ENCODE data around the gene HTR3B. TPM values are rescaled to one million over a fixed set of nuclear protein-coding genes. Genes with fewer than 3 reads are reported as not detected.

HTR3B gene
- total RNA-seq, 1 experiment from 2014 or later: not detected

DNA sequence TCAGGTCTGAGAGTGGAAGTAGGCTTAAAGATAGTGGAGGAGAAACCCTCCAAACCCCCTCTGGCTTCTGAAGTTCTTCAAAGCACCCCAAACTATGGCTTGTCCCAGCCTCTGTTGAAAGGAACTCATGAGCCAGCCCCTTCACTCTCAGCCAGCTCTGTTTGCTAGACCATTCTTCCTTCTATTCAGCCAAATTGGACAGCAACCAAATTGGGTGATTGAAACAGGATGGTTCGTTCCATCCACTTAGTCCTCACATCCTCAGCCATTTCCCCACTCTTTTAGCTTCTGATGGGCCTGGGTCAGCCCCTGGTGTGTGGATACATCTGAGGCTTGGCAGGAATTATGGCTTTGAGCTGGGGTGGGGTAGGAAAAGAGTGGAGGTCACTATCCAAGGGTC lies 74.8 kb downstream of the HTR3B start:
- Histone ChIP-seq H3K4me1 (ENCODE audit: insufficient read depth, low read length) (peaks cover 4% of the 10 kb centered on the region; the same call in 1 of the 2 replicates), H4K5ac (ENCODE audit: insufficient read length, low read depth, low read length) (no peak overlapping the region), H3K56ac (ENCODE audit: insufficient read length, low read depth, low read length) (no peak overlapping the region), H2BK120ac (ENCODE audit: low read depth, low read length, poor library complexity, severe bottlenecking) (no peak overlapping the region), H2AK5ac (ENCODE audit: insufficient read length, low read length) (no peak overlapping the region), H3T11ph (ENCODE audit: low read length) (no peak overlapping the region), H2BK20ac (ENCODE audit: low read depth, low read length, poor library complexity, severe bottlenecking) (no peak overlapping the region), H3K4me2 (ENCODE audit: insufficient read depth, insufficient read length, low read length) (no peak overlapping the region), H3K27me3 (ENCODE audit: insufficient read depth, low read length) (no peaks in the 10 kb centered on the region), H2BK15ac (ENCODE audit: low read depth, low read length) (no peak overlapping the region), H3K79me2 (ENCODE audit: insufficient read depth, low read length) (no peaks in the 10 kb centered on the region), H3K4ac (ENCODE audit: low read depth, low read length) (no peak overlapping the region), H3K14ac (ENCODE audit: insufficient read depth, low read length) (no peak overlapping the region), H2BK12ac (ENCODE audit: insufficient read length, low read depth, low read length) (no peak overlapping the region), H3K23me2 (ENCODE audit: insufficient read length, low read depth, low read length, poor library complexity, severe bottlenecking) (peaks cover 3% of the 10 kb centered on the region), H3K9me3 (ENCODE audit: control insufficient read depth, low read depth, low read length) (no peaks in the 10 kb centered on the region), H2BK5ac (ENCODE audit: insufficient read length, low read length) (no peak overlapping the region), H3K18ac (ENCODE audit: insufficient read length, low read depth, low read length) (no peak overlapping the region), H4K91ac (ENCODE audit: insufficient read length, low read depth, low read length) (no peak overlapping the region), H4K20me1 (ENCODE audit: control insufficient read depth, insufficient read depth, insufficient read length) (no peaks in the 10 kb centered on the region), H2AFZ (ENCODE audit: low read length) (no peak overlapping the region), H4K8ac (replicated peaks; ENCODE audit: insufficient read length, low read depth, low read length) (no peak overlapping the region), H3K79me1 (ENCODE audit: insufficient read depth, low read depth, low read length, poor library complexity, severe bottlenecking) (no peaks in the 10 kb centered on the region), H3K27ac (ENCODE audit: insufficient read length, low read depth, low read length) (no peak overlapping the region), H3K23ac (ENCODE audit: insufficient read length, low read depth, low read length) (no peak overlapping the region), H3K9ac (ENCODE audit: extremely low read depth, insufficient read length, low read length) (no peak overlapping the region)
- no peak for DNase-seq
- H3K36me3 Mint-ChIP-seq (ENCODE audit: insufficient read depth in 1 of 3, low read depth in 3 of 3): no peaks in the 10 kb centered on the region; a peak in 2 of 7 replicates
- no CpG with 5 or more reads among the region's 1 CpG for WGBS (ENCODE audit: extremely low coverage, insufficient read length, low lambda C conversion rate)
- H3K27ac Mint-ChIP-seq: no peak overlapping the region
- no peak overlapping the region for H3K4me3 Mint-ChIP-seq
- peaks cover 15 to 18% of the 10 kb centered on the region in 2 experiments for H3K4me1 Mint-ChIP-seq
- H3K27me3 Mint-ChIP-seq (ENCODE audit: low read depth): peaks cover 13% of the 10 kb centered on the region
- H3K9me3 Mint-ChIP-seq: no peaks in the 10 kb centered on the region
- TF ChIP-seq, protein P1, sequence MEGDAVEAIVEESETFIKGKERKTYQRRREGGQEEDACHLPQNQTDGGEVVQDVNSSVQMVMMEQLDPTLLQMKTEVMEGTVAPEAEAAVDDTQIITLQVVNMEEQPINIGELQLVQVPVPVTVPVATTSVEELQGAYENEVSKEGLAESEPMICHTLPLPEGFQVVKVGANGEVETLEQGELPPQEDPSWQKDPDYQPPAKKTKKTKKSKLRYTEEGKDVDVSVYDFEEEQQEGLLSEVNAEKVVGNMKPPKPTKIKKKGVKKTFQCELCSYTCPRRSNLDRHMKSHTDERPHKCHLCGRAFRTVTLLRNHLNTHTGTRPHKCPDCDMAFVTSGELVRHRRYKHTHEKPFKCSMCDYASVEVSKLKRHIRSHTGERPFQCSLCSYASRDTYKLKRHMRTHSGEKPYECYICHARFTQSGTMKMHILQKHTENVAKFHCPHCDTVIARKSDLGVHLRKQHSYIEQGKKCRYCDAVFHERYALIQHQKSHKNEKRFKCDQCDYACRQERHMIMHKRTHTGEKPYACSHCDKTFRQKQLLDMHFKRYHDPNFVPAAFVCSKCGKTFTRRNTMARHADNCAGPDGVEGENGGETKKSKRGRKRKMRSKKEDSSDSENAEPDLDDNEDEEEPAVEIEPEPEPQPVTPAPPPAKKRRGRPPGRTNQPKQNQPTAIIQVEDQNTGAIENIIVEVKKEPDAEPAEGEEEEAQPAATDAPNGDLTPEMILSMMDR (conservative IDR thresholded peaks at IDR 0.05): no peak
